ENCODE results near the gene MAN1A1.

The MAN1A1 gene

GRCh38 chr6:119195204-119195603 is 154.4 kb downstream of the MAN1A1 start:
- no peak for DNase-seq (ENCODE audit: low spot score)

GRCh38 chr6:119193707-119194106 is 155.9 kb downstream of the MAN1A1 start:
- DNase-seq (ENCODE audit: low spot score), result no peak

GRCh38 chr6:119192200-119192599 is 157.4 kb downstream of the MAN1A1 start:
- DNase-seq (ENCODE audit: low spot score), result no peak

- no peak for DNase-seq (ENCODE audit: low spot score)
These were observed 159.4 kb downstream of the MAN1A1 start for GRCh38 chr6:119190176-119190575.

GRCh38 chr6:119189498-119189897 is 160.1 kb downstream of the MAN1A1 start:
- DNase-seq (ENCODE audit: low spot score), result no peak

GRCh38 chr6:119187596-119187995 is 162.0 kb downstream of the MAN1A1 start:
- no peak for DNase-seq (ENCODE audit: low spot score)

- DNase-seq (ENCODE audit: low spot score), result no peak
These were observed 163.1 kb downstream of the MAN1A1 start for GRCh38 chr6:119186490-119186889.

GRCh38 chr6:119184008-119184648 is 165.4 kb downstream of the MAN1A1 start:
- no peak for DNase-seq (ENCODE audit: low spot score)

- DNase-seq (ENCODE audit: low spot score), result no peak
These were observed 166.1 kb downstream of the MAN1A1 start for GRCh38 chr6:119183457-119183856.

- no peak for DNase-seq (ENCODE audit: low spot score)
These were observed 166.7 kb downstream of the MAN1A1 start for GRCh38 chr6:119182875-119183274.

GRCh38 chr6:119182216-119182803 is 167.3 kb downstream of the MAN1A1 start:
- no peak for DNase-seq (ENCODE audit: low spot score)

- no peak for DNase-seq (ENCODE audit: low spot score)
These were observed 168.5 kb downstream of the MAN1A1 start for GRCh38 chr6:119181046-119181445.

- no peak for DNase-seq (ENCODE audit: low spot score)
These were observed 169.7 kb downstream of the MAN1A1 start for GRCh38 chr6:119179842-119180241.

- DNase-seq (ENCODE audit: low spot score), result no peak
These were observed 170.5 kb downstream of the MAN1A1 start for GRCh38 chr6:119179062-119179461.

- DNase-seq (ENCODE audit: low spot score), result no peak
These were observed 173.1 kb downstream of the MAN1A1 start for GRCh38 chr6:119176445-119176844.

GRCh38 chr6:119174879-119175817 is 174.4 kb downstream of the MAN1A1 start:
- no peak for DNase-seq (ENCODE audit: low spot score)

- no peak for DNase-seq (ENCODE audit: low spot score)
These were observed 175.5 kb downstream of the MAN1A1 start for GRCh38 chr6:119174085-119174445.

- DNase-seq (ENCODE audit: low spot score), result no peak
These were observed 176.1 kb downstream of the MAN1A1 start for GRCh38 chr6:119173249-119174084.

- peak; percentile 42 for DNase-seq (ENCODE audit: low spot score)
These were observed 176.7 kb downstream of the MAN1A1 start for GRCh38 chr6:119172824-119173223.

- no peak for DNase-seq (ENCODE audit: low spot score)
These were observed 177.5 kb downstream of the MAN1A1 start for GRCh38 chr6:119171864-119172588.

- DNase-seq (ENCODE audit: low spot score), result no peak
These were observed 178.3 kb downstream of the MAN1A1 start for GRCh38 chr6:119171088-119171841.

Data from LoVo (cell line).